ENCODE measurements around the gene FANCG. TPM values are rescaled to one million over a fixed set of nuclear protein-coding genes. Genes with fewer than 3 reads are reported as not detected.

The FANCG gene
- total RNA-seq, 4 donors from 2014 or later, result 11.6 to 23.4 (median 18.8) TPM

DNA sequence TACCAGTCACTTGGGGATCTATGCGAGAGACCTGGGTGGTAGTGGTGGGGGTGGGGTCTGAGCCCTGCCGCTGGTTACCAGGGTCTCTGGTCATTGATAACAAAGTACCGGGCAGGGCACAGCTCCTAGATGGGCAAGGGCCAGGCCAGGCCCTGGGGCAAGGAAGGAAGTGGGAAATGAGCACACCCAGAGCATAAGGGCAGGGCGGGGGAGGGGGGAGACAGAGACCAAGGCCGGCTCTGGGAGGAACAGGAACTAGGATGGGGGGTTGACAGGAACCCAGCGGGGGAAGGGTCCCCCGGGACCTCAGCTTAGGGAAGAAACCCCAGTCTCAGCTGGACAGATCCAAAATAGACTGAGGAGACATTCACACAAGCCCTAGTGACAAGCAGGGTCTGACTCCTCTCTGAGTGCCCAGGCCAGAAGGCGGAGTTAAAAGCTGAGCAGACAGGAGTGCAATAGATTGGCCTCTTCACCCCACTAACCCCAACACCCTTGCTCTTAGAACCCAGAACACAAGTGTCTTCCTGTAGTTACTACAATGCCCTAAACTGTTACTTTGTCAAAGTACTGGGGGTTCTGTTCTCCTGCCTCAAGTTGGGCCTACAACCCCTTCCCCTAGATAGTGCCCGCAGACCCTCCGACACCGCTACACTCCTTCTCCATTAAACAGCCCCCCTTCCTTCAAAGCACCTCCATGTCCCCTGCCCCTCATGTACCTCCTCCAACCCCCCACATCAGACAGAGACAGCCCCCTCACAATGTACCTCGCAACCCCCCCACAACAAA is 35.3 kb upstream of the FANCG start:
- TF ChIP-seq, protein P1, sequence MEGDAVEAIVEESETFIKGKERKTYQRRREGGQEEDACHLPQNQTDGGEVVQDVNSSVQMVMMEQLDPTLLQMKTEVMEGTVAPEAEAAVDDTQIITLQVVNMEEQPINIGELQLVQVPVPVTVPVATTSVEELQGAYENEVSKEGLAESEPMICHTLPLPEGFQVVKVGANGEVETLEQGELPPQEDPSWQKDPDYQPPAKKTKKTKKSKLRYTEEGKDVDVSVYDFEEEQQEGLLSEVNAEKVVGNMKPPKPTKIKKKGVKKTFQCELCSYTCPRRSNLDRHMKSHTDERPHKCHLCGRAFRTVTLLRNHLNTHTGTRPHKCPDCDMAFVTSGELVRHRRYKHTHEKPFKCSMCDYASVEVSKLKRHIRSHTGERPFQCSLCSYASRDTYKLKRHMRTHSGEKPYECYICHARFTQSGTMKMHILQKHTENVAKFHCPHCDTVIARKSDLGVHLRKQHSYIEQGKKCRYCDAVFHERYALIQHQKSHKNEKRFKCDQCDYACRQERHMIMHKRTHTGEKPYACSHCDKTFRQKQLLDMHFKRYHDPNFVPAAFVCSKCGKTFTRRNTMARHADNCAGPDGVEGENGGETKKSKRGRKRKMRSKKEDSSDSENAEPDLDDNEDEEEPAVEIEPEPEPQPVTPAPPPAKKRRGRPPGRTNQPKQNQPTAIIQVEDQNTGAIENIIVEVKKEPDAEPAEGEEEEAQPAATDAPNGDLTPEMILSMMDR (IDR thresholded peaks at IDR 0.05), result no peak
- TF ChIP-seq POLR2A (IDR thresholded peaks at IDR 0.05), result peak in 2 of 4 donors; percentile 13 to 40
- no peaks in the 10 kb centered on the region for H3K27me3 ChIP-seq
- 9 to 13% methylated on average over 8 to 10 of the region's 12 CpGs for WGBS, 2 donors
- H3K9me3 ChIP-seq, result no peaks in the 10 kb centered on the region
- H3K4me3 ChIP-seq, result peak overlapping the region; percentile 46 to 80 (median 63)
- no peak for DNase-seq
- intact Hi-C loops (cut with DNase I), result no loop called here
- H3K27ac ChIP-seq, result peak overlapping the region; percentile 87 to 97 (median 94)
- no peaks in the 10 kb centered on the region for H3K36me3 ChIP-seq
- H3K4me1 ChIP-seq, result peaks cover 48 to 64% (median 50%) of the 10 kb centered on the region in 3 donors

DNA sequence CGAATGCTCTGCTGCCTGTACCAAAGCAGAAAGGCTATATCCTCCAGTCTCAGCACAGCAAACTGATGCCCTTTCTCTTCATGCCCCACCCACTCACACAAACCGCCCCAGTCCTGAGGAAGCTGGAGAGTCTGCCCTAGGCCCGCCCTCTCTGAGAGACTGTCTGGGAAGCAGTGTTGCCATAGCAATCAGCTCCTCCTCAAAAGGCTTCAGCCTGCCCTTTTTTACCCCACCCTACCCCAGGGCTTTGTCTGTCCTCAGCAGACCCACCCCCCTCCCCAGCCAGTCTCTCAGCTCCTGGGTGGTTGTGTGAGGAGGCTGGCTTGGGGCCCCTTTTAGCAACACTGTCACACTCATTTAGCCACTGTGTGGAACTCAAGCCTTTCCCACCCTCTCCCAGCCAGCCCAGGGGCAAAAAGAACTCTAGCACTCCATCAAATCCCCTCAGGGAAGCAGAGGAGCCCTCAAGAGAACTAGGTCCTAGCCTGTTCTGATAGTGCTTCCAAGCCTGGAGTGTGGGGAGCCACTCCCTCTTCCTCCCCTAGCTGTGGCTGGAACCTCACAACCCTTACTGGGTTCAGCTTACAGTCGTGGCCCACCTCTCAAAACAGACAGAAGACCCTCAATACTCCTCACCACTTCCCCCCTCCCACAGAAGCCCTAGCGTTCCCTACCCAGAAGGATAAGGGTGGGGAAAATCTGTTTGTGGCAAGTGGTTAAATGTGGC is 34.5 kb upstream of the FANCG start:
- no peak for TF ChIP-seq POLR2A (IDR thresholded peaks at IDR 0.05)
- TF ChIP-seq, protein P1 (IDR thresholded peaks at IDR 0.05), result no peak
- intact Hi-C loops (cut with DNase I), result no loop called here
- Histone ChIP-seq H3K27me3 (no peaks in the 10 kb centered on the region), H3K4me1 (peaks cover 51 to 72% (median 53%) of the 10 kb centered on the region in 3 donors), H3K9me3 (no peaks in the 10 kb centered on the region), H3K27ac (peak overlapping the region; percentile 87 to 97 (median 94)), H3K4me3 (peak overlapping the region; percentile 46 to 80 (median 63)), H3K36me3 (no peaks in the 10 kb centered on the region)
- WGBS, 2 donors, result 0% methylated on average over 3 to 5 of the region's 5 CpGs
- peak; percentile 42 for DNase-seq

DNA sequence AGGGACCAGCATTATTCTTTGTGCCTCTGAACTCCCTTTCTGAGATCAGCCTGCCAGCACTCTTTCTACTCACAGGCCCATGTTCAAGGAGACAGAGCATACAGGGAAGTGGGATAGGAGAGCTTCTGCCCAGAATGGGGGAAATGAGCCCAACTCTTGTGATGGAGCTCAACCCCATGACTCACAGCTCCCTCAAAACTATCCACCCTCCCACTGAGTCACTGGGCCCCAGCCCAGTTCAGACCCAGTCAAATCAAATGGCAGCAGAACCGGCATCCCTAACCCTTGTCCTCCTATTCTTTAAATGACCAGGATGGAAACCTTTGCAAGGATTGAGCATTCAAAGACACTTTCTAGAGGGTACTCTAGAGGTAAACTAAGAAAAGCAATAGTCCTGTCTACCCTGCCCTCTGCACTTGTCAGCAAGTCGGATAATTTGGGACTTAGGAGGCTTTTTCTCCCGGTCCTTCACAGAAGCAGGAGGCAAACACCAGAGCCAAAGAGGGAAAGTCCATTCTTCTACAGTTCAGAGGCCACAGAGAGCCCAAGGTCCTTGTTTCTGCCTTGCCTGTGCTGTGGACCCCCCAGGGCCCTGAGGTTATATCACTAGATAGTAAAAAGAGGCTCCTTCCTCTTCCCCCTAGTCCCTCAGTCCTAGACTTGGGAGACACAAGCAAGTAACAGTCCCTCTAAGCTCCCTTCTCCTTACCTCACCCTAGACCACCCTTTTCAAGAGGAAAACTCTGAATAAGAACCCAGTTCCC is 32.7 kb upstream of the FANCG start:
- H3K27me3 ChIP-seq, result no peaks in the 10 kb centered on the region
- peaks cover 8 to 16% (median 11%) of the 10 kb centered on the region in 3 donors for H3K36me3 ChIP-seq
- H3K9me3 ChIP-seq, result no peaks in the 10 kb centered on the region
- intact Hi-C loops (cut with DNase I), result no loop called here
- H3K4me1 ChIP-seq, result peaks cover 51 to 74% (median 53%) of the 10 kb centered on the region in 3 donors
- TF ChIP-seq, protein P1 (IDR thresholded peaks at IDR 0.05), result no peak
- no peak for TF ChIP-seq POLR2A (IDR thresholded peaks at IDR 0.05)
- no peak for DNase-seq
- peak overlapping the region in 2 of 4 donors; percentile 70 to 94 for H3K4me3 ChIP-seq
- peak overlapping the region; percentile 86 to 95 (median 94) for H3K27ac ChIP-seq
- 59 to 62% methylated on average over 3 of the region's 3 CpGs for WGBS, 2 donors

DNA sequence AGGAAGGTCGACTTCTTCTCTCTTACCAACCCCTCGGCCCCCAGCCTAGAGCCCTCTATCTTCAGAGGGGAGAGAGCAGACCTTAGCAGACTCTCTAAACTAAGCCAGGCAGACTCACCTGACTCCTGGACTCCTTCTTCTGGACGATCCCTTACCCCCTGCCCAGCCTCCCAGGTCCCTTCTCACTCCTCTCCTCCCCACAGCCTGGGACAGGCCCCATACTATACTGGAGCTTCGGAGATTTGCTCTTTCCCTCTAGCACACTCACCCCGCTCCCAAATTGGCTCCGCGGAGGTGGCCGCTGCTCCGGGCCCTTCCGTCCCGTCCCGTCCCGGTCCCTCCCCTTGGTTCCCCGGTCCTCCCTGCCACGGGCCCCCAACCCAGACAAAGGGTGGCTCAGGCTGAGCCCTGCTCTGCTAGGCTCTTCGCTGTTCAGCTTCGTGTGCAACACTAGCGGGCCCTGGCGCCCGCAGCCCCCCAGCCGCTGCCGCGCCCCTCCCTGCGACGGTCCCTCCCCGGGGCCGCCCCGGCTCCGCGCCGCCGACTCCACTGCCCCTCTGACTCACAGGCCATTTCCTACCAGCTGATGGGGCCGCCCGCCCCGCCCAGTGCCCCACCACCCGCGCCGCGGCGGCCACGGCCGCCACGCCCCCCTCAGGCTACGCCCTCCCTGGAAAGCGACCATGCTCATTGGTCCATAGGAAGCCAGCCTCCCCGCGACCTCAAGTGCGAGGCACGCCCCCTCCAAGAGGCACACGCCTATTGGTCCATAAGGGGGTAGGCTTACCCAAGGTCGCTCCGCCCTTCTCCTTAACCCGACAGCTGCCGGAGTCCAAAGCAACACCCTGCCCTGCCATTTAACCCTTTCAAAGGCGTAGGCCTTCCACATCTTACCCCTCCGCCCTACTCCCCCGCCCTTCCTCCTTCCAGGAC is 31.5 kb upstream of the FANCG start:
- intact Hi-C loops (cut with DNase I), result no loop called here
- DNase-seq, result peak; percentile 95
- Histone ChIP-seq H3K27me3 (no peaks in the 10 kb centered on the region), H3K9me3 (no peaks in the 10 kb centered on the region), H3K27ac (peak overlapping the region; percentile 93 to 96 (median 94)), H3K36me3 (peaks cover 18 to 27% (median 19%) of the 10 kb centered on the region in 3 donors), H3K4me3 (peak overlapping the region; percentile 70 to 94 (median 74)), H3K4me1 (peaks cover 45 to 63% (median 49%) of the 10 kb centered on the region in 3 donors)
- 2 to 3% methylated on average over 16 to 24 of the region's 57 CpGs for WGBS, 2 donors
- TF ChIP-seq, protein P1 (IDR thresholded peaks at IDR 0.05), result no peak
- TF ChIP-seq POLR2A (IDR thresholded peaks at IDR 0.05), result peak in 2 of 4 donors; percentile 64 to 71

Measured in esophagus squamous epithelium (tissue), 5 donors.